ENCODE measurements around the gene MRPL22.
A peak's percentile ranks its signal among the peaks of the same experiment; 100 is the strongest.
"Not testable (repeated sequence)": the region's sequence is repeated elsewhere in the genome, so short reads cannot be mapped to it uniquely, and the experiment has no call there.

Gene MRPL22

DNA sequence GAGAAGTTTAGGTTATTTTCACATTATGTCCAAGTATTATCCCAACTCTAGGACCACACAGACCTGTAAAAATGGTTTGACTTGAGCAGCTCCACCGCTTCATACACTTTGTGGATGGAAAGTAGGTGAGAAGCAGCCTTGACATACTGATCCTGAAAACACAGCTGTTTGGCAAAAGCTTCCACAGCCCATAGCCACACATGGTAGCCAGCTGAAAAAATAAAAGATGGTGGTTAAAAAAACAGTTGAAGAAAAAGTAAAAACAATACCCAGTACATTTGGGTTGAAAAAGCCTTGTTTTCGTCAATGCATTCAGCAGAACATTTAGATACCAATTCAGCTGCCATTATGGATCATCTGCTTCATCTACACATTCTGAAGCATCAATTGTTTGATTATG is 39.6 kb upstream of the MRPL22 start:
- Histone ChIP-seq H3K9ac (no peak overlapping the region), H3K36me3 (peaks cover 98 to 100% (median 100%) of the 10 kb centered on the region in 11 experiments), H3K4me1 (no peaks in the 10 kb centered on the region), H3K27ac (no peak overlapping the region), H3K9me3 (replicated peaks in 1 of 11) (no peaks in the 10 kb centered on the region), H4K20me1 (no peaks in the 10 kb centered on the region), H3K4me3 (no peak overlapping the region), H3K4me2 (no peak overlapping the region), H3K27me3 (no peaks in the 10 kb centered on the region)
- no peak for TF ChIP-seq Cebpa-rat (IDR thresholded peaks at IDR 0.05)

DNA sequence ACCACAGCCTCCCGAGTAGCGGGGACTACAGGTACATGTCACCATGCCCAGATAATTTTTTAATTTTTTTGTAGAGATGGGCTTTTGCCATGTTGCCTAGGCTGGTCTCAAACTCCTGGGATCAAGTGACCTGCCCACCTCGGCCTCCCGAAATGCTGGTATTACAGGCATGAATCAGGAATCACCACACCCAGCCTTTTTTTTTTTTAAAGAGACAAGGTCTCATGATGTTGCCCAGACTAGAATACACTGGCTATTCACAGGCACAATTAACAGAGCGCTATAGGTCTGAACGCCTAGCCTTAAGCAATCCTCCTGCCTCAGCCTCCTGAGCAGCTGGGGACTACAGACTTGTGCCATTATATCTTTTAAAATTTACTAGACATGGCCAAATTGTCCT is 39.0 kb upstream of the MRPL22 start:
- no peaks in the 10 kb centered on the region for H3K27me3 ChIP-seq
- TF ChIP-seq Cebpa-rat (IDR thresholded peaks at IDR 0.05), result no peak
- H3K4me2 ChIP-seq, result no peak overlapping the region

GRCh38 chr5:154905601-154906000 is 35.3 kb upstream of the MRPL22 start:
- not testable (repeated sequence) for H3K27ac ChIP-seq; H3K9me3 ChIP-seq (replicated peaks in 1 of 11); H4K20me1 ChIP-seq; H3K9ac ChIP-seq; H3K4me1 ChIP-seq; H3K27me3 ChIP-seq; H3K4me2 ChIP-seq; H3K4me3 ChIP-seq
- peaks cover 97 to 100% (median 100%) of the 10 kb centered on the region in 11 experiments for H3K36me3 ChIP-seq

More for the DNA sequence above, 39.0 kb upstream of the MRPL22 start:
- H3K27ac ChIP-seq, result no peak overlapping the region
- H3K36me3 ChIP-seq, result peaks cover 98 to 100% (median 100%) of the 10 kb centered on the region in 11 experiments
- H3K9ac ChIP-seq, result no peak overlapping the region
- no peaks in the 10 kb centered on the region for H4K20me1 ChIP-seq
- no peaks in the 10 kb centered on the region for H3K4me1 ChIP-seq
- H3K4me3 ChIP-seq, result no peak overlapping the region
- no peaks in the 10 kb centered on the region for H3K9me3 ChIP-seq (replicated peaks in 1 of 11)

- H3K4me1 ChIP-seq, result no peaks in the 10 kb centered on the region
- no peak for TF ChIP-seq Cebpa-rat (IDR thresholded peaks at IDR 0.05)
- no peak overlapping the region for H3K9ac ChIP-seq
- no peaks in the 10 kb centered on the region for H4K20me1 ChIP-seq
- H3K36me3 ChIP-seq, result peaks cover 85 to 100% (median 95%) of the 10 kb centered on the region in 11 experiments
- H3K4me2 ChIP-seq, result no peak overlapping the region
- H3K4me3 ChIP-seq, result no peak overlapping the region
- no peaks in the 10 kb centered on the region for H3K27me3 ChIP-seq
- no peak overlapping the region for H3K27ac ChIP-seq
- no peaks in the 10 kb centered on the region for H3K9me3 ChIP-seq (replicated peaks in 1 of 11)
Measured at GRCh38 chr5:154916874-154917273, 24.0 kb upstream of the MRPL22 start.

DNA sequence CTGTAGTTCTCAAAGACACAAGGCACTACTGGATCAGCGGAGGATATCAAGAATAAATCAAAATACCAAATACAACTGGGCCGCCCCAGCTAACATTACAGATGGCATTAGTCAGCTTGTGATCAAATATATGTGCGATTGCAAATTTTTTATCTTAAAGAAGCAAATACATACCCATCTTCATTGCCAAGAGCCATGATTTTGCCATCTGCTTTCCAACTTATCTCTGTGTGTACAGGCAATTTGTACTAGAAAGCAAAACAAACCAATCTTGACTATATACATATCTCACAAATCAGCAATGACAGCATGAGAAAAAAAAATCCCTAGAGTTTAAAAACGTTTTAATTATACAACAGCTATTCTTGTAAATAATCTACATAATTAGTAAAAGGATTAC is 23.1 kb upstream of the MRPL22 start:
- Histone ChIP-seq H3K9ac (no peak overlapping the region), H3K4me3 (no peak overlapping the region), H3K4me2 (no peak overlapping the region), H4K20me1 (no peaks in the 10 kb centered on the region), H3K27me3 (no peaks in the 10 kb centered on the region), H3K4me1 (no peaks in the 10 kb centered on the region), H3K27ac (no peak overlapping the region), H3K36me3 (peaks cover 82 to 100% (median 95%) of the 10 kb centered on the region in 11 experiments), H3K9me3 (replicated peaks in 1 of 11) (no peaks in the 10 kb centered on the region)
- TF ChIP-seq Cebpa-rat (IDR thresholded peaks at IDR 0.05), result no peak

- H3K4me2 ChIP-seq, result no peak overlapping the region
- H3K36me3 ChIP-seq, result peaks cover 84 to 100% (median 97%) of the 10 kb centered on the region in 11 experiments
- H3K4me3 ChIP-seq, result no peak overlapping the region
- H3K27ac ChIP-seq, result no peak overlapping the region
- H3K9ac ChIP-seq, result peak overlapping the region in 1 of 11 experiments; percentile 10; a peak in 1 of 22 replicates
- no peaks in the 10 kb centered on the region for H4K20me1 ChIP-seq
- no peaks in the 10 kb centered on the region for H3K9me3 ChIP-seq (replicated peaks in 1 of 11)
- TF ChIP-seq Cebpa-rat (IDR thresholded peaks at IDR 0.05), result no peak
- H3K4me1 ChIP-seq, result no peaks in the 10 kb centered on the region
- no peaks in the 10 kb centered on the region for H3K27me3 ChIP-seq
Measured at GRCh38 chr5:154923441-154924430, 17.1 kb upstream of the MRPL22 start.

DNA sequence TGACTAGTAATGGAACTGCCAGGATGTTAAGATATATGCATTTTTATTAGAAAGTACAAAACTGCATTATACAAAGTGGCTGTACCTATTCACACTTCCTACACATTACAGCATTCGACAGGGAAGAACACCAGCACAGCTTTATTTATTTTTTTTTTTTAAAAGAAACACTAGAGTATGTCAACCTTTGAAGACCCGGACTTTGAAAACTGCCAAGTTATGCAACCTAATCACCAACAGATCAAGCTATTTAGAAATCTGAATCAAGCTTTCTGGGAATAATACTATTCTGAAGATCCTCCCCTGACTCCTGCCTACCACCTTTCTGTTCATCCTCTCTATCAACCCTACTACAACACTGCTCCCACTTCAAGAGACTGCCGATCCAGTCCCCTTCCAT is 7.3 kb upstream of the MRPL22 start:
- no peaks in the 10 kb centered on the region for H3K27me3 ChIP-seq
- H3K4me1 ChIP-seq, result peaks cover 14 to 32% (median 19%) of the 10 kb centered on the region in 10 experiments
- no peak overlapping the region for H3K4me3 ChIP-seq
- no peak overlapping the region for H3K9ac ChIP-seq
- no peak overlapping the region for H3K27ac ChIP-seq
- H3K36me3 ChIP-seq, result peaks cover 27 to 80% (median 70%) of the 10 kb centered on the region in 11 experiments
- no peak overlapping the region for H3K4me2 ChIP-seq
- H4K20me1 ChIP-seq, result peaks cover 0 to 23% (median 0%) of the 10 kb centered on the region in 11 experiments; a peak in 3 of 22 replicates
- H3K9me3 ChIP-seq (replicated peaks in 1 of 11), result no peaks in the 10 kb centered on the region
- no peak for TF ChIP-seq Cebpa-rat (IDR thresholded peaks at IDR 0.05)

- no peaks in the 10 kb centered on the region for H3K27me3 ChIP-seq
- peaks cover 19 to 66% (median 59%) of the 10 kb centered on the region in 11 experiments for H3K36me3 ChIP-seq
- H3K9ac ChIP-seq, result no peak overlapping the region
- H3K4me2 ChIP-seq, result no peak overlapping the region
- TF ChIP-seq Cebpa-rat (IDR thresholded peaks at IDR 0.05), result no peak
- no peak overlapping the region for H3K4me3 ChIP-seq
- no peaks in the 10 kb centered on the region for H3K9me3 ChIP-seq (replicated peaks in 1 of 11)
- H4K20me1 ChIP-seq, result peaks cover 0 to 23% (median 0%) of the 10 kb centered on the region in 11 experiments; a peak in 3 of 22 replicates
- no peak overlapping the region for H3K27ac ChIP-seq
- H3K4me1 ChIP-seq, result peaks cover 19 to 34% (median 26%) of the 10 kb centered on the region in 10 experiments
Measured at GRCh38 chr5:154934881-154935280, 6.0 kb upstream of the MRPL22 start.

DNA sequence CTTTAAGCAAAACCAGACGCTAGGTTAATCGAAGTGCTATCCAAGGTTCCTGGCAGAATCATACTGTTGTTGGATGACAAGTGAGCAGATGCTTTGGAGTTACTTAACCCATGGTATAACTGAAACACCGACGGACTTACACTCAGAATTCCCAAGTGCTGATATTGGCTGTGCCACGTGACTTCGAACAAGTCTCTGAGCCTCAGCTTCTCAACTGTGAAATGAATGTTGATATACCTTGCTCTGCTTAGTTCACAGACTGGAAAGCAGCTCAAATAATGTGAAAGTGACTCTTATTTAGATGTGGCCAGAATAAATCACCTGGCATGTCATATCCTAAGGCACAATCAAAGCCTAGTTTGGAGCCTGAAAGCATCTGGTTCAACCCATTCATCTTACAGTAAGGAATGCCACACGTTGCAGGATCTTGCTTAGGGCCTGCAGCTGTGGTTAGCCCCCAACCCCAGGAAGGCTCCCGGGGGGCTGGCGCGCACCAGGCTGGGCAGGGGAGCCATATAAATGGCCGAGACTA is 3.6 kb upstream of the MRPL22 start:
- Histone ChIP-seq H3K9ac (peak overlapping the region; percentile 81 to 96 (median 89)), H3K4me1 (peaks cover 24 to 46% (median 39%) of the 10 kb centered on the region in 10 experiments), H3K36me3 (peaks cover 8 to 43% (median 36%) of the 10 kb centered on the region in 11 experiments; a peak in 20 of 22 replicates), H3K27me3 (no peaks in the 10 kb centered on the region), H3K27ac (peak overlapping the region; percentile 26 to 89 (median 77); a peak in 21 of 22 replicates), H4K20me1 (peaks cover 0 to 24% (median 0%) of the 10 kb centered on the region in 11 experiments; a peak in 3 of 22 replicates), H3K9me3 (replicated peaks in 1 of 11) (no peaks in the 10 kb centered on the region), H3K4me2 (peak overlapping the region; percentile 86 to 97 (median 91)), H3K4me3 (peak overlapping the region; percentile 76 to 98 (median 90))
- TF ChIP-seq Cebpa-rat (IDR thresholded peaks at IDR 0.05), result no peak
